ENCODE measurements around the gene MIOX. TPM values are rescaled to one million over a fixed set of nuclear protein-coding genes. Genes with fewer than 3 reads are reported as not detected.

The MIOX gene
- total RNA-seq, 1 experiment from 2014 or later, result 1.4 TPM

DNA sequence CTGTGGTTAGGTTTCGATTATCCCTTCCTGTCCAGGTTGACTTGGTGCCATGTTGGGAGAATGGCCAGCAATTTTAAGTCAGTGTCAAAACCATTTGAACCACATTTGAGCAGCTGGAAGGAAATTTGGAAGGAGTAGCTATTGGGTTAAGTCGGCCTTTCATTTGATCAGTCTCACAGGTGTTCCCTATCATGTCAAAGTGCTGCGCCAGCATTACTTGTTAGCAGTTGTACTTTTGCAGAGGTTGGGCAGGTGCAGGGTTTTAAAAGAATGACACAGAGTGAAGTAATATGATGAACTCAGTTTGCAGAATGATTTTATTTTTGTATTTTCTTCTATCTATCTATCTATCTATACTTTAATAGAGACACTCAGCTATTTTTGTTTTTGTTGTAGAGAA, 49.6 kb downstream of the MIOX start:
- no peak overlapping the region for H2BK5ac ChIP-seq (ENCODE audit: insufficient read length, low read length)
- no peak overlapping the region for H3K4me3 Mint-ChIP-seq
- H4K91ac ChIP-seq (ENCODE audit: insufficient read length, low read depth, low read length), result no peak overlapping the region
- H3K27me3 ChIP-seq (ENCODE audit: insufficient read depth, low read length), result peaks cover 9% of the 10 kb centered on the region; the same call in 1 of the 2 replicates
- WGBS (ENCODE audit: extremely low coverage, insufficient read length, low lambda C conversion rate), result no CpG with 5 or more reads among the region's 3 CpGs
- H3T11ph ChIP-seq (ENCODE audit: low read length), result no peak overlapping the region
- H2BK20ac ChIP-seq (ENCODE audit: low read depth, low read length, poor library complexity, severe bottlenecking), result no peak overlapping the region
- no peak overlapping the region for H2BK12ac ChIP-seq (ENCODE audit: insufficient read length, low read depth, low read length)
- H3K4me1 ChIP-seq (ENCODE audit: insufficient read depth, low read length), result no peaks in the 10 kb centered on the region
- H3K9me3 ChIP-seq (ENCODE audit: control insufficient read depth, low read depth, low read length), result no peaks in the 10 kb centered on the region
- H3K18ac ChIP-seq (ENCODE audit: insufficient read length, low read depth, low read length), result no peak overlapping the region
- H3K79me1 ChIP-seq (ENCODE audit: insufficient read depth, low read depth, low read length, poor library complexity, severe bottlenecking), result no peaks in the 10 kb centered on the region
- H2AK5ac ChIP-seq (ENCODE audit: insufficient read length, low read length), result no peak overlapping the region
- no peak overlapping the region for H2BK15ac ChIP-seq (ENCODE audit: low read depth, low read length)
- no peak overlapping the region for H4K5ac ChIP-seq (ENCODE audit: insufficient read length, low read depth, low read length)
- H3K27me3 Mint-ChIP-seq (ENCODE audit: low read depth), result peaks cover 70% of the 10 kb centered on the region
- no peak overlapping the region for H3K27ac Mint-ChIP-seq
- H3K14ac ChIP-seq (ENCODE audit: insufficient read depth, low read length), result no peak overlapping the region
- H3K4me2 ChIP-seq (ENCODE audit: insufficient read depth, insufficient read length, low read length), result no peak overlapping the region
- no peak for DNase-seq
- H4K20me1 ChIP-seq (ENCODE audit: control insufficient read depth, insufficient read depth, insufficient read length), result no peaks in the 10 kb centered on the region
- no peak overlapping the region for H3K4ac ChIP-seq (ENCODE audit: low read depth, low read length)
- no peaks in the 10 kb centered on the region for H3K36me3 Mint-ChIP-seq (ENCODE audit: insufficient read depth in 1 of 3, low read depth in 3 of 3)
- no peak overlapping the region for H2AFZ ChIP-seq (ENCODE audit: low read length)
- H3K23me2 ChIP-seq (ENCODE audit: insufficient read length, low read depth, low read length, poor library complexity, severe bottlenecking), result peaks cover 11% of the 10 kb centered on the region
- no peaks in the 10 kb centered on the region for H3K9me3 Mint-ChIP-seq
- no peaks in the 10 kb centered on the region for H3K79me2 ChIP-seq (ENCODE audit: insufficient read depth, low read length)
- no peak overlapping the region for H3K56ac ChIP-seq (ENCODE audit: insufficient read length, low read depth, low read length)
- TF ChIP-seq, protein P1, sequence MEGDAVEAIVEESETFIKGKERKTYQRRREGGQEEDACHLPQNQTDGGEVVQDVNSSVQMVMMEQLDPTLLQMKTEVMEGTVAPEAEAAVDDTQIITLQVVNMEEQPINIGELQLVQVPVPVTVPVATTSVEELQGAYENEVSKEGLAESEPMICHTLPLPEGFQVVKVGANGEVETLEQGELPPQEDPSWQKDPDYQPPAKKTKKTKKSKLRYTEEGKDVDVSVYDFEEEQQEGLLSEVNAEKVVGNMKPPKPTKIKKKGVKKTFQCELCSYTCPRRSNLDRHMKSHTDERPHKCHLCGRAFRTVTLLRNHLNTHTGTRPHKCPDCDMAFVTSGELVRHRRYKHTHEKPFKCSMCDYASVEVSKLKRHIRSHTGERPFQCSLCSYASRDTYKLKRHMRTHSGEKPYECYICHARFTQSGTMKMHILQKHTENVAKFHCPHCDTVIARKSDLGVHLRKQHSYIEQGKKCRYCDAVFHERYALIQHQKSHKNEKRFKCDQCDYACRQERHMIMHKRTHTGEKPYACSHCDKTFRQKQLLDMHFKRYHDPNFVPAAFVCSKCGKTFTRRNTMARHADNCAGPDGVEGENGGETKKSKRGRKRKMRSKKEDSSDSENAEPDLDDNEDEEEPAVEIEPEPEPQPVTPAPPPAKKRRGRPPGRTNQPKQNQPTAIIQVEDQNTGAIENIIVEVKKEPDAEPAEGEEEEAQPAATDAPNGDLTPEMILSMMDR (conservative IDR thresholded peaks at IDR 0.05), result no peak
- H3K23ac ChIP-seq (ENCODE audit: insufficient read length, low read depth, low read length), result no peak overlapping the region
- no peak overlapping the region for H3K27ac ChIP-seq (ENCODE audit: insufficient read length, low read depth, low read length)
- no peak overlapping the region for H3K9ac ChIP-seq (ENCODE audit: extremely low read depth, insufficient read length, low read length)
- H2BK120ac ChIP-seq (ENCODE audit: low read depth, low read length, poor library complexity, severe bottlenecking), result no peak overlapping the region
- peaks cover 9 to 10% of the 10 kb centered on the region in 2 experiments for H3K4me1 Mint-ChIP-seq
- H4K8ac ChIP-seq (replicated peaks; ENCODE audit: insufficient read length, low read depth, low read length), result no peak overlapping the region

All from H9 (cell line).